HEK293 (cell line): ENCODE results near the gene TSPAN1.
A peak's percentile ranks its signal among the peaks of the same experiment; 100 is the strongest.

Experiments used
- CTCF ChIA-PET: fragments of 350-600 bp; formaldehyde crosslinking; extraction: SDS; loops from one replicate; lab custom pipeline; 2021; ENCODE audit warnings: antibody characterized with exemption; lab: Yijun Ruan, JAX
- POLR2A ChIA-PET: fragments of 300-600 bp; formaldehyde crosslinking; extraction: SDS; loops from one replicate; lab custom pipeline; 2020; ENCODE audit warnings: antibody characterized with exemption, inconsistent platforms; lab: Yijun Ruan, JAX
- H3K27ac ChIP-seq: fragments of 200-500 bp; sonication (Bioruptor generic); 2 replicates; pipeline ENCODE4 v1.5.1; 2014; ENCODE audit warnings: low read depth, low read length, control low read depth, inconsistent platforms; ENCODE audit errors: extremely low read depth
- H3K36me3 ChIP-seq, 2 experiments: fragments of 200-500 bp in 1 of 2; sonication (Bioruptor generic) in 1 of 2; 1 replicate in 1 of 2; 2 replicates in 1 of 2; pipeline ENCODE4 v1.5.1; 2014 to 2017; ENCODE audit warnings: inconsistent platforms in 2 of 2, low read length in 2 of 2; ENCODE audit not compliant: control insufficient read depth in 2 of 2, insufficient read depth in 1 of 2
- H3K4me1 ChIP-seq: fragments of 200-500 bp; sonication (Bioruptor generic); 2 replicates; pipeline ENCODE4 v1.5.1; 2014; ENCODE audit warnings: mild to moderate bottlenecking, low read length, inconsistent platforms; ENCODE audit not compliant: control insufficient read depth, insufficient read depth
- H3K4me3 ChIP-seq: 2 replicates; pipeline ENCODE4 v1.5.1; 2011; ENCODE audit warnings: low read depth, mild to moderate bottlenecking, control low read depth, low read length, moderate library complexity
- H3K9me3 ChIP-seq: fragments of 200-500 bp; sonication (Bioruptor generic); 2 replicates; pipeline ENCODE4 v1.5.1; 2014; ENCODE audit warnings: low read depth, low read length, inconsistent platforms; ENCODE audit not compliant: control insufficient read depth, insufficient read depth
- EGR2 ChIP-seq: fragments of 450-650 bp; formaldehyde crosslinking; IDR thresholded peaks from 2 replicates; pipeline ENCODE4 v1.5.1; 2016; ENCODE audit warnings: low read depth, missing biosample characterization, missing genetic modification characterization
- KLF16 ChIP-seq: fragments of 450-650 bp; formaldehyde crosslinking; IDR thresholded peaks from 2 replicates; pipeline ENCODE4 v1.5.1; 2017; ENCODE audit warnings: missing biosample characterization, missing genetic modification characterization
- OVOL3 ChIP-seq: fragments of 450-650 bp; formaldehyde crosslinking; IDR thresholded peaks from 2 replicates; pipeline ENCODE4 v1.5.1; 2016; ENCODE audit warnings: missing biosample characterization, missing genetic modification characterization
- PRDM1 ChIP-seq: fragments of 450-650 bp; formaldehyde crosslinking; IDR thresholded peaks from 2 replicates; pipeline ENCODE4; 2016; ENCODE audit warnings: missing biosample characterization, missing genetic modification characterization
- SETDB1 ChIP-seq: IDR thresholded peaks from one replicate; pipeline ENCODE4 v1.6.1; 2017; ENCODE audit warnings: mild to moderate bottlenecking, low read length, moderate library complexity, mixed read lengths; ENCODE audit not compliant: insufficient read length
- SP3 ChIP-seq: fragments of 450-650 bp; formaldehyde crosslinking; IDR thresholded peaks from 2 replicates; pipeline ENCODE4 v1.5.1; 2016; ENCODE audit warnings: missing biosample characterization, missing genetic modification characterization
- ZFHX2 ChIP-seq: fragments of 450-650 bp; formaldehyde crosslinking; conservative IDR thresholded peaks from 2 replicates; pipeline ENCODE4 v1.5.1; 2016; ENCODE audit warnings: missing biosample characterization, missing genetic modification characterization
- ZNF132 ChIP-seq: fragments of 450-650 bp; formaldehyde crosslinking; IDR thresholded peaks from 2 replicates; pipeline ENCODE4 v1.5.1; 2017; ENCODE audit warnings: missing biosample characterization, missing genetic modification characterization, borderline replicate concordance
- ZNF24 ChIP-seq: fragments of 450-650 bp; formaldehyde crosslinking; IDR thresholded peaks from 2 replicates; pipeline ENCODE4 v1.5.1; 2016; ENCODE audit warnings: missing biosample characterization, missing genetic modification characterization
- ZNF391 ChIP-seq: fragments of 450-650 bp; formaldehyde crosslinking; IDR thresholded peaks from 2 replicates; pipeline ENCODE4 v1.5.1; 2016; ENCODE audit warnings: low read depth, missing biosample characterization, missing genetic modification characterization, borderline replicate concordance
- ZNF677 ChIP-seq: fragments of 450-650 bp; IDR thresholded peaks from 2 replicates; pipeline ENCODE4 v1.5.0; 2018; ENCODE audit warnings: missing biosample characterization, mild to moderate bottlenecking, missing genetic modification characterization, moderate library complexity
- ZSCAN30 ChIP-seq: fragments of 450-650 bp; IDR thresholded peaks from 2 replicates; pipeline ENCODE4 v1.5.1; 2018; ENCODE audit warnings: missing biosample characterization, mild to moderate bottlenecking, missing genetic modification characterization, moderate library complexity
- TF ChIP-seq, protein P1 (sequence below): fragments of 450-650 bp; formaldehyde crosslinking; IDR thresholded peaks from 2 replicates; pipeline ENCODE4 v1.5.1; 2017; ENCODE audit warnings: missing biosample characterization, missing genetic modification characterization
- TF ChIP-seq, protein P2 (sequence below): fragments of 450-650 bp; formaldehyde crosslinking; IDR thresholded peaks from 2 replicates; pipeline ENCODE4 v1.5.1; 2016; ENCODE audit warnings: missing biosample characterization, missing genetic modification characterization
- TF ChIP-seq, protein P3 (sequence below): fragments of 450-650 bp; formaldehyde crosslinking; IDR thresholded peaks from 2 replicates; pipeline ENCODE4 v1.5.1; 2016; ENCODE audit warnings: missing biosample characterization, missing genetic modification characterization, borderline replicate concordance
- TF ChIP-seq, protein P4 (sequence below): fragments of 450-650 bp; formaldehyde crosslinking; IDR thresholded peaks from 2 replicates; pipeline ENCODE4 v1.5.1; 2017; ENCODE audit warnings: missing biosample characterization, missing genetic modification characterization

The TSPAN1 gene

DNA sequence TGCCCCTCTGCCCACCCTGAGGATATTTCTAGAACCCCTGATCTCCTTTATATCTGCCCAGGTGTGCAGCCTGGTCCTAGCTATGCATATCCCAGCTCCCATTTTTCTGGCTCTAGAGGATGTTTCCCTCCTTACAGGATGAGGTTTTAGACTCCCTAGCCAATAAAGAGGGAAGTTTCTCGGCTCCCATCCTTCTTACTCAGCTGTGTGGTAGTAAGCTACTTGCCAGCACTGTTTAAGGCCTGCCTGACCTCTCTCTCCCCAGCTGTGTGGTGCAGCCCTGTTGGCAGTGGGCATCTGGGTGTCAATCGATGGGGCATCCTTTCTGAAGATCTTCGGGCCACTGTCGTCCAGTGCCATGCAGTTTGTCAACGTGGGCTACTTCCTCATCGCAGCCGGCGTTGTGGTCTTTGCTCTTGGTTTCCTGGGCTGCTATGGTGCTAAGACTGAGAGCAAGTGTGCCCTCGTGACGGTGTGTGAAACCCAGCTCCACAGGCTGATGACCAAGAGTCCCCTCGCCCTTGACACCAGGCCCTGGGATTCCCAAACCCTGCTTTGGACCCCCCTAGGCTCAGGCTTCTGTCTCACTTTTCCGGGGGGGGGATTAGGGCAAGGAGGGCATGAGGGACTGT, 9.2 kb downstream of the TSPAN1 start:
- Histone ChIP-seq H3K9me3 (no peaks in the 10 kb centered on the region), H3K4me1 (peaks cover 3% of the 10 kb centered on the region; the same call in 1 of the 2 replicates), H3K4me3 (no peak overlapping the region), H3K36me3 (peaks cover 0 to 22% of the 10 kb centered on the region in 2 experiments; a peak in 1 of 3 replicates), H3K27ac (peak overlapping the region; percentile 66; the same call in 1 of the 2 replicates)
- CTCF ChIA-PET = interaction anchor here (6.2 to 9.3 kb wide), 2 partner anchors 40 to 148 kb away, joined by 71 to 148 read pairs; no protein-coding TSS in a partner anchor
- POLR2A ChIA-PET = interaction anchor here (0.7 to 1.3 kb wide), 7 partner anchors 10 to 131 kb away, joined by 3 to 8 read pairs (median 4); partner anchors contain the start of genes PIK3R3, POMGNT1 and RAD54L
- TF ChIP-seq, protein P1, sequence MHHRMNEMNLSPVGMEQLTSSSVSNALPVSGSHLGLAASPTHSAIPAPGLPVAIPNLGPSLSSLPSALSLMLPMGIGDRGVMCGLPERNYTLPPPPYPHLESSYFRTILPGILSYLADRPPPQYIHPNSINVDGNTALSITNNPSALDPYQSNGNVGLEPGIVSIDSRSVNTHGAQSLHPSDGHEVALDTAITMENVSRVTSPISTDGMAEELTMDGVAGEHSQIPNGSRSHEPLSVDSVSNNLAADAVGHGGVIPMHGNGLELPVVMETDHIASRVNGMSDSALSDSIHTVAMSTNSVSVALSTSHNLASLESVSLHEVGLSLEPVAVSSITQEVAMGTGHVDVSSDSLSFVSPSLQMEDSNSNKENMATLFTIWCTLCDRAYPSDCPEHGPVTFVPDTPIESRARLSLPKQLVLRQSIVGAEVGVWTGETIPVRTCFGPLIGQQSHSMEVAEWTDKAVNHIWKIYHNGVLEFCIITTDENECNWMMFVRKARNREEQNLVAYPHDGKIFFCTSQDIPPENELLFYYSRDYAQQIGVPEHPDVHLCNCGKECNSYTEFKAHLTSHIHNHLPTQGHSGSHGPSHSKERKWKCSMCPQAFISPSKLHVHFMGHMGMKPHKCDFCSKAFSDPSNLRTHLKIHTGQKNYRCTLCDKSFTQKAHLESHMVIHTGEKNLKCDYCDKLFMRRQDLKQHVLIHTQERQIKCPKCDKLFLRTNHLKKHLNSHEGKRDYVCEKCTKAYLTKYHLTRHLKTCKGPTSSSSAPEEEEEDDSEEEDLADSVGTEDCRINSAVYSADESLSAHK (tag by site-specific recombination) = peak; percentile 53; the same call in 1 of the 2 replicates
- no peak for TF ChIP-seq ZNF677 (tag by site-specific recombination)

DNA sequence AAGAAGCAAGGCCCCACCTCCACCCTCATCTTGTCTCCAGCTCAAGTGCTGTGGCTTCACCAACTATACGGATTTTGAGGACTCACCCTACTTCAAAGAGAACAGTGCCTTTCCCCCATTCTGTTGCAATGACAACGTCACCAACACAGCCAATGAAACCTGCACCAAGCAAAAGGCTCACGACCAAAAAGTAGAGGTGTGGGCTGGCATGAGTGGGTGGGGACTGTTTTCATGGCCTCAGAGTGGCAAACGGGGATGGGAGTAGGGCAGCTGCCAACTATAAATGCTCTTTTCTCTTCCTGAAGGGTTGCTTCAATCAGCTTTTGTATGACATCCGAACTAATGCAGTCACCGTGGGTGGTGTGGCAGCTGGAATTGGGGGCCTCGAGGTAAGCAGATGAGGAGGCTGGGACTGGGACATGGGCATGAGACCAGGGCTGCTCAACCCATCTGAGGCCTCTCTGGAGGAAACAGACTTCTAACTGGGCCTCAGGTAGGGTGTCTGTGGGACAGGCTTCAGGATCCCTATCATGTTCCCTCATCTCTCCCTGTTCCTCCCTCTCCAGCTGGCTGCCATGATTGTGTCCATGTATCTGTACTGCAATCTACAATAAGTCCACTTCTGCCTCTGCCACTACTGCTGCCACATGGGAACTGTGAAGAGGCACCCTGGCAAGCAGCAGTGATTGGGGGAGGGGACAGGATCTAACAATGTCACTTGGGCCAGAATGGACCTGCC, 10.2 kb downstream of the TSPAN1 start:
- Histone ChIP-seq H3K9me3 (no peaks in the 10 kb centered on the region), H3K4me3 (no peak overlapping the region), H3K27ac (no peak overlapping the region), H3K4me1 (peaks cover 3% of the 10 kb centered on the region; the same call in 1 of the 2 replicates), H3K36me3 (peaks cover 0 to 32% of the 10 kb centered on the region in 2 experiments; a peak in 1 of 3 replicates)
- ChIA-PET POLR2A (no interaction called here), CTCF (interaction anchor here (6.2 to 9.3 kb wide), 2 partner anchors 39 to 149 kb away, joined by 71 to 148 read pairs; no protein-coding TSS in a partner anchor)
- peak; percentile 94 for TF ChIP-seq ZFHX2
- peak; percentile 77 for TF ChIP-seq EGR2 (tag by site-specific recombination)
- TF ChIP-seq SP3 = no peak

DNA sequence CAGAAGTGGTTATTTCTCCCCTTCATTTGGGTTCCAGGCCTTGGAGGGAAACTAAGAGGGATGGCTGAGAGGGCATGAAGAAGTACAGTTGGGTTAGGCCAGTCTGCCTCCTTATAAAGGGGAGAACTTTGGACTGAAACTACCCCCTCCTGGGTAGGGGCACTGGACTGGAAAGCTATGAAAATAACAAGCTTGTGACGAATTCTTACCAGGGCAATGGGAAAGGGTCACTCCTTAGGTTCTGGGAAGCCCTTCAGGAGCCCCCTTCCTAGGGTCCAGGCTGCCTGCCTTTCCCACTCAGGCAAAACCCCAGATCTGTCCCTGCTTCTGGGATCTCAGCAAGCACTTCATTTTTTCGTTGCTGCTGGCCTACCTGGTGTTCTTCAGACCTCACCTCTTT, 11.2 kb downstream of the TSPAN1 start:
- no peaks in the 10 kb centered on the region for H3K9me3 ChIP-seq
- ChIA-PET POLR2A (no interaction called here), CTCF (no interaction called here)
- no peak overlapping the region for H3K4me3 ChIP-seq
- H3K4me1 ChIP-seq = peaks cover 3% of the 10 kb centered on the region; the same call in 1 of the 2 replicates
- H3K27ac ChIP-seq = no peak overlapping the region
- peaks cover 0 to 42% of the 10 kb centered on the region in 2 experiments; a peak in 1 of 3 replicates for H3K36me3 ChIP-seq
- TF ChIP-seq ZNF132 (tag by site-specific recombination) (no peak), KLF16 (tag by site-specific recombination) (no peak), ZNF24 (tag by site-specific recombination) (no peak), PRDM1 (tag by site-specific recombination) (no peak), SETDB1 (no peak), ZSCAN30 (tag by site-specific recombination) (no peak), ZNF391 (tag by site-specific recombination) (no peak), OVOL3 (tag by site-specific recombination) (no peak)
- TF ChIP-seq, protein P2, sequence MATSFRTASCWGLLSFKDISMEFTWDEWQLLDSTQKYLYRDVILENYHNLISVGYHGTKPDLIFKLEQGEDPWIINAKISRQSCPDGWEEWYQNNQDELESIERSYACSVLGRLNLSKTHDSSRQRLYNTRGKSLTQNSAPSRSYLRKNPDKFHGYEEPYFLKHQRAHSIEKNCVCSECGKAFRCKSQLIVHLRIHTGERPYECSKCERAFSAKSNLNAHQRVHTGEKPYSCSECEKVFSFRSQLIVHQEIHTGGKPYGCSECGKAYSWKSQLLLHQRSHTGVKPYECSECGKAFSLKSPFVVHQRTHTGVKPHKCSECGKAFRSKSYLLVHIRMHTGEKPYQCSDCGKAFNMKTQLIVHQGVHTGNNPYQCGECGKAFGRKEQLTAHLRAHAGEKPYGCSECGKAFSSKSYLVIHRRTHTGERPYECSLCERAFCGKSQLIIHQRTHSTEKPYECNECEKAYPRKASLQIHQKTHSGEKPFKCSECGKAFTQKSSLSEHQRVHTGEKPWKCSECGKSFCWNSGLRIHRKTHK = no peak
- TF ChIP-seq, protein P3, sequence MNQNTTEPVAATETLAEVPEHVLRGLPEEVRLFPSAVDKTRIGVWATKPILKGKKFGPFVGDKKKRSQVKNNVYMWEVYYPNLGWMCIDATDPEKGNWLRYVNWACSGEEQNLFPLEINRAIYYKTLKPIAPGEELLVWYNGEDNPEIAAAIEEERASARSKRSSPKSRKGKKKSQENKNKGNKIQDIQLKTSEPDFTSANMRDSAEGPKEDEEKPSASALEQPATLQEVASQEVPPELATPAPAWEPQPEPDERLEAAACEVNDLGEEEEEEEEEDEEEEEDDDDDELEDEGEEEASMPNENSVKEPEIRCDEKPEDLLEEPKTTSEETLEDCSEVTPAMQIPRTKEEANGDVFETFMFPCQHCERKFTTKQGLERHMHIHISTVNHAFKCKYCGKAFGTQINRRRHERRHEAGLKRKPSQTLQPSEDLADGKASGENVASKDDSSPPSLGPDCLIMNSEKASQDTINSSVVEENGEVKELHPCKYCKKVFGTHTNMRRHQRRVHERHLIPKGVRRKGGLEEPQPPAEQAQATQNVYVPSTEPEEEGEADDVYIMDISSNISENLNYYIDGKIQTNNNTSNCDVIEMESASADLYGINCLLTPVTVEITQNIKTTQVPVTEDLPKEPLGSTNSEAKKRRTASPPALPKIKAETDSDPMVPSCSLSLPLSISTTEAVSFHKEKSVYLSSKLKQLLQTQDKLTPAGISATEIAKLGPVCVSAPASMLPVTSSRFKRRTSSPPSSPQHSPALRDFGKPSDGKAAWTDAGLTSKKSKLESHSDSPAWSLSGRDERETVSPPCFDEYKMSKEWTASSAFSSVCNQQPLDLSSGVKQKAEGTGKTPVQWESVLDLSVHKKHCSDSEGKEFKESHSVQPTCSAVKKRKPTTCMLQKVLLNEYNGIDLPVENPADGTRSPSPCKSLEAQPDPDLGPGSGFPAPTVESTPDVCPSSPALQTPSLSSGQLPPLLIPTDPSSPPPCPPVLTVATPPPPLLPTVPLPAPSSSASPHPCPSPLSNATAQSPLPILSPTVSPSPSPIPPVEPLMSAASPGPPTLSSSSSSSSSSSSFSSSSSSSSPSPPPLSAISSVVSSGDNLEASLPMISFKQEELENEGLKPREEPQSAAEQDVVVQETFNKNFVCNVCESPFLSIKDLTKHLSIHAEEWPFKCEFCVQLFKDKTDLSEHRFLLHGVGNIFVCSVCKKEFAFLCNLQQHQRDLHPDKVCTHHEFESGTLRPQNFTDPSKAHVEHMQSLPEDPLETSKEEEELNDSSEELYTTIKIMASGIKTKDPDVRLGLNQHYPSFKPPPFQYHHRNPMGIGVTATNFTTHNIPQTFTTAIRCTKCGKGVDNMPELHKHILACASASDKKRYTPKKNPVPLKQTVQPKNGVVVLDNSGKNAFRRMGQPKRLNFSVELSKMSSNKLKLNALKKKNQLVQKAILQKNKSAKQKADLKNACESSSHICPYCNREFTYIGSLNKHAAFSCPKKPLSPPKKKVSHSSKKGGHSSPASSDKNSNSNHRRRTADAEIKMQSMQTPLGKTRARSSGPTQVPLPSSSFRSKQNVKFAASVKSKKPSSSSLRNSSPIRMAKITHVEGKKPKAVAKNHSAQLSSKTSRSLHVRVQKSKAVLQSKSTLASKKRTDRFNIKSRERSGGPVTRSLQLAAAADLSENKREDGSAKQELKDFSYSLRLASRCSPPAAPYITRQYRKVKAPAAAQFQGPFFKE (tag by site-specific recombination) = no peak
- TF ChIP-seq, protein P4, sequence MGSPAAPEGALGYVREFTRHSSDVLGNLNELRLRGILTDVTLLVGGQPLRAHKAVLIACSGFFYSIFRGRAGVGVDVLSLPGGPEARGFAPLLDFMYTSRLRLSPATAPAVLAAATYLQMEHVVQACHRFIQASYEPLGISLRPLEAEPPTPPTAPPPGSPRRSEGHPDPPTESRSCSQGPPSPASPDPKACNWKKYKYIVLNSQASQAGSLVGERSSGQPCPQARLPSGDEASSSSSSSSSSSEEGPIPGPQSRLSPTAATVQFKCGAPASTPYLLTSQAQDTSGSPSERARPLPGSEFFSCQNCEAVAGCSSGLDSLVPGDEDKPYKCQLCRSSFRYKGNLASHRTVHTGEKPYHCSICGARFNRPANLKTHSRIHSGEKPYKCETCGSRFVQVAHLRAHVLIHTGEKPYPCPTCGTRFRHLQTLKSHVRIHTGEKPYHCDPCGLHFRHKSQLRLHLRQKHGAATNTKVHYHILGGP = no peak
